Nephron (organoid): ENCODE data around the gene CROCC2.

Experiments used
- H3K27ac Mint-ChIP-seq, 3 experiments: 2 replicates each; pipeline ENCODE4 v1.8.0; 2020; ENCODE audit warnings: mixed read lengths in 3 of 3, mild to moderate bottlenecking in 2 of 3, moderate library complexity in 1 of 3
- H3K27me3 Mint-ChIP-seq: 2 replicates; pipeline ENCODE4 v1.8.0; 2021; ENCODE audit warnings: low read depth, mild to moderate bottlenecking, moderate library complexity, mixed read lengths
- H3K36me3 Mint-ChIP-seq: 2 replicates; pipeline ENCODE4 v1.8.0; 2020; ENCODE audit warnings: low read depth, mixed read lengths
- H3K4me1 Mint-ChIP-seq: 2 replicates; pipeline ENCODE4 v1.8.0; 2020; ENCODE audit warnings: mixed read lengths
- H3K4me3 Mint-ChIP-seq, 3 experiments: 2 replicates each; pipeline ENCODE4 v1.8.0; 2020; ENCODE audit warnings: mild to moderate bottlenecking in 3 of 3, mixed read lengths in 3 of 3, moderate library complexity in 2 of 3
- H3K9me3 Mint-ChIP-seq: 2 replicates; pipeline ENCODE4 v1.8.0; 2020; ENCODE audit warnings: mixed read lengths
- TF ChIP-seq, protein P1 (sequence below), 3 experiments: fragments of 200-600 bp; sonication (generic); IDR thresholded peaks; one replicate each; pipeline ENCODE4 v1.5.0; 2021; ENCODE audit warnings: antibody characterized with exemption in 3 of 3; ENCODE audit not compliant: unreplicated experiment in 3 of 3

CROCC2 gene

DNA sequence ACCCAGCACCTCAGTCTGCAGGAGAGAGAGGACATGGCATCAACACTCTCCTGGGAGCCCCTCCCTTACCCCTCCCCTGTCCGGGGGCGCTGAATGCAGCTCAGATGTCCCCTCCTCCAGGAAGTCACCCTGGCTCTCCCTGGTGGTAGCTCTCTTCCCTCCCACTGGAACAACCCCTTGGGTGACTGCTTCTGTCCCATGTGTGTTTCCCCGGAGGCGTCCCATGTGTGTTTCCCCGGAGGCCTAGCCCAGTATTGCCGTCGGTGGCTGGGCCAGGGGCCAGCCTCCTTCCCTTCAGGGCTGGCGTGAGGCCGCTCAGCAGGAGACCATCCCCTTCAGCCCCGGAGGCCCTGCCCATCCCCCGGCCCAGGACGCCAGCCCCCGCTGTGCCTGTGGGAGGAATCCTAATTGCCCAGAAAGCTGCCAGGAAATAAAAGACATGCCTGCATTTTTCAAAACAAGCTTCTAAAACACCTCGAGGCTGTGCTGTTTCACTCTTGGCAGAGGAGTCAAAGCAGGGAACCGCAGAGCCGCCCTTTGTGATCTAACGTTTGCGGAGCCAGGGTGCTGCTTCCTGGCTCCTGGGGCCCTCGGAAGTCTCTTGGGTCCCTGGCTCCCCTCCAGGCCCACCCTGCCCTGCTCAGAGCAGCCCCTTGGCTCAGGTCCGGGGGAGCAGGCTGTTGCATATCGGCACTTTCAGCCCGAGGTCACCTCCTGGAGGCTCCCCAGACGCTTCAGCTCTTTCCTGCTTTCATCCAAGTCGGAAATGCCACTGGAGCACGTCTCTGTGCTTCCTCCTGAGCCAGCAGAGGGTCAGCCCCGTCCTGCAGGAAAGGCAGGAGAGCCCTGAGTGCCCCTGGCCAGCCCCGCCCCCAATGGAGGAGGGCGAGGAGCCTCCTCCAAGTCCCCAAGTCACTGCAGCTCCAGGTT, 103.7 kb downstream of the CROCC2 start:
- peaks cover 4% of the 10 kb centered on the region for H3K4me1 Mint-ChIP-seq
- peaks cover 6% of the 10 kb centered on the region for H3K27me3 Mint-ChIP-seq
- H3K27ac Mint-ChIP-seq = peak overlapping the region; percentile 55 to 91 (median 77)
- peaks cover 15% of the 10 kb centered on the region for H3K9me3 Mint-ChIP-seq
- H3K36me3 Mint-ChIP-seq = peaks cover 10% of the 10 kb centered on the region
- H3K4me3 Mint-ChIP-seq = peak overlapping the region in 2 of 3 experiments; percentile 25 to 59
- TF ChIP-seq, protein P1, sequence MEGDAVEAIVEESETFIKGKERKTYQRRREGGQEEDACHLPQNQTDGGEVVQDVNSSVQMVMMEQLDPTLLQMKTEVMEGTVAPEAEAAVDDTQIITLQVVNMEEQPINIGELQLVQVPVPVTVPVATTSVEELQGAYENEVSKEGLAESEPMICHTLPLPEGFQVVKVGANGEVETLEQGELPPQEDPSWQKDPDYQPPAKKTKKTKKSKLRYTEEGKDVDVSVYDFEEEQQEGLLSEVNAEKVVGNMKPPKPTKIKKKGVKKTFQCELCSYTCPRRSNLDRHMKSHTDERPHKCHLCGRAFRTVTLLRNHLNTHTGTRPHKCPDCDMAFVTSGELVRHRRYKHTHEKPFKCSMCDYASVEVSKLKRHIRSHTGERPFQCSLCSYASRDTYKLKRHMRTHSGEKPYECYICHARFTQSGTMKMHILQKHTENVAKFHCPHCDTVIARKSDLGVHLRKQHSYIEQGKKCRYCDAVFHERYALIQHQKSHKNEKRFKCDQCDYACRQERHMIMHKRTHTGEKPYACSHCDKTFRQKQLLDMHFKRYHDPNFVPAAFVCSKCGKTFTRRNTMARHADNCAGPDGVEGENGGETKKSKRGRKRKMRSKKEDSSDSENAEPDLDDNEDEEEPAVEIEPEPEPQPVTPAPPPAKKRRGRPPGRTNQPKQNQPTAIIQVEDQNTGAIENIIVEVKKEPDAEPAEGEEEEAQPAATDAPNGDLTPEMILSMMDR (IDR thresholded peaks at IDR 0.05; ENCODE audit: unreplicated experiment in 3 of 3) = no peak

DNA sequence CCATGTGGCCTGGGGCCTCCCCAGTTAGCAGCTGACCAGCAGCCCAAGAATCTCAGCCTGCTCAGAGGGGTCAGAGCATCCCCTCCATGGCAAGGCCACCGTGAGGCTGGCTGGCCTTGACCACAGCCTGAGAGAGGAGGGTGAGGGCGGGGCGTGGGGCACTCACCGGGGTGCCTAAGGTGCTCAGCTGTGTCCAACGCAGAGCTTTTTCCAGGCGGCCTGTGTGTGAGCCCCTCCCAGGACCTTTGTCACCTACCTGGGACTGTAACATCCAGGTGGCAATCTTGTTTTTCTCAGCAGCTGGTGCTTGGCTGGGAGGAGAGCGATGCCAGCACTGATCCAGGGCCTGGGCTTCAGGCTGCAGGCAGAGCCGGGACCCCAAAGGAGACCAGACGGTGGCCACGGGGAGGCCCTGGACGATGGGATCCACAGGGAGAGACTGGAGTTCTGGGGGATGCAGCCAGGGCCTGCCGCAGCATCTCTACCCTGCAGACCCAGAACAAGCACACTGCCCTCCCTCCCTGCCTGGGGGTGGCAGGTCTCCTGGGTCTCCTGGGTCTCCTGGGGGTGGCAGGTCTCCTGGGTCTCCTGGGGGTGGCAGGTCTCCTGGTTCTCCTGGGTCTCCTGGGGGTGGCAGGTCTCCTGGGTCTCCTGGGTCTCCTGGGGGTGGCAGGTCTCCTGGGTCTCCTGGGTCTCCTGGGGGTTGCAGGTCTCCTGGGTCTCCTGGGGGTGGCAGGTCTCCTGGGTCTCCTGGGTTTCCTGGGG, 104.6 kb downstream of the CROCC2 start:
- Mint-ChIP-seq H3K4me1 (peaks cover 4% of the 10 kb centered on the region), H3K27ac (peak overlapping the region; percentile 55 to 91 (median 77)), H3K9me3 (peaks cover 9% of the 10 kb centered on the region), H3K36me3 (peaks cover 13% of the 10 kb centered on the region), H3K4me3 (peak overlapping the region in 1 of 3 experiments; percentile 59), H3K27me3 (peaks cover 6% of the 10 kb centered on the region)
- TF ChIP-seq, protein P1 (IDR thresholded peaks at IDR 0.05; ENCODE audit: unreplicated experiment in 3 of 3) = no peak

DNA sequence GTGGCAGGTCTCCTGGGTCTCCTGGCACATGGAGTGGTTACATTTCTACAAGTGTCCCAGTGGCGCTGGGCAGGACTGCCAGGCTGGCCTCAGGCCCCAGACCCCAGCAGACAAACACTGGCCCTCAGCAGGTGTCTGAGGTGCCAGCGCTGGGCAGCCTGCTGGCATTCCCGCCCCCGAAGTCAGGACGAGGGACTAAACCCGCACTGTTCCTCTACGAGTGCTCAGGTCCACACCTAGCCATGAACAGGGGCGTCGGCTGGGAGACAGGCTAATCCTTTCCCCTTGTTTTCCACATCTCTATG, 105.1 kb downstream of the CROCC2 start:
- H3K9me3 Mint-ChIP-seq = peaks cover 4% of the 10 kb centered on the region
- H3K27ac Mint-ChIP-seq = no peak overlapping the region
- H3K4me3 Mint-ChIP-seq = no peak overlapping the region
- peaks cover 6% of the 10 kb centered on the region for H3K27me3 Mint-ChIP-seq
- peaks cover 4% of the 10 kb centered on the region for H3K4me1 Mint-ChIP-seq
- peaks cover 8% of the 10 kb centered on the region for H3K36me3 Mint-ChIP-seq
- TF ChIP-seq, protein P1 (IDR thresholded peaks at IDR 0.05; ENCODE audit: unreplicated experiment in 3 of 3) = no peak

- Mint-ChIP-seq H3K27me3 (peaks cover 6% of the 10 kb centered on the region), H3K4me1 (peaks cover 4% of the 10 kb centered on the region), H3K27ac (peak overlapping the region in 1 of 3 experiments; percentile 2), H3K9me3 (no peaks in the 10 kb centered on the region), H3K36me3 (peaks cover 8% of the 10 kb centered on the region), H3K4me3 (no peak overlapping the region)
- TF ChIP-seq, protein P1 (IDR thresholded peaks at IDR 0.05; ENCODE audit: unreplicated experiment in 3 of 3) = no peak
Measured at GRCh38 chr2:241011751-241012510, 105.8 kb downstream of the CROCC2 start.

- Mint-ChIP-seq H3K4me1 (peaks cover 4% of the 10 kb centered on the region), H3K9me3 (peaks cover 3% of the 10 kb centered on the region)
Measured at GRCh38 chr2:241014224-241014623, 108.1 kb downstream of the CROCC2 start.

More at GRCh38 chr2:241014224-241014623, 108.1 kb downstream of the CROCC2 start:
- TF ChIP-seq, protein P1 (IDR thresholded peaks at IDR 0.05; ENCODE audit: unreplicated experiment in 3 of 3) = no peak
- Mint-ChIP-seq H3K36me3 (peaks cover 16% of the 10 kb centered on the region), H3K4me3 (no peak overlapping the region), H3K27me3 (no peaks in the 10 kb centered on the region), H3K27ac (no peak overlapping the region)
